Stimulated activated CD8-positive, alpha-beta memory T cell treated with anti-CD3 and anti-CD28 coated beads, Interleukin-15, amount 100 ng/mL, for 48 hours (primary cell): ENCODE results near the gene KCNQ5.

ENCODE experiments used
- DNase-seq, 2 donors: peaks; one replicate each; pipeline ENCODE4 v3.0.0-alpha.2; 2020; ENCODE audit warnings: low read depth in 2 of 2

Gene KCNQ5

GRCh38 chr6:73050706-73051105, 428.8 kb downstream of the KCNQ5 start:
- no peak for DNase-seq

DNA sequence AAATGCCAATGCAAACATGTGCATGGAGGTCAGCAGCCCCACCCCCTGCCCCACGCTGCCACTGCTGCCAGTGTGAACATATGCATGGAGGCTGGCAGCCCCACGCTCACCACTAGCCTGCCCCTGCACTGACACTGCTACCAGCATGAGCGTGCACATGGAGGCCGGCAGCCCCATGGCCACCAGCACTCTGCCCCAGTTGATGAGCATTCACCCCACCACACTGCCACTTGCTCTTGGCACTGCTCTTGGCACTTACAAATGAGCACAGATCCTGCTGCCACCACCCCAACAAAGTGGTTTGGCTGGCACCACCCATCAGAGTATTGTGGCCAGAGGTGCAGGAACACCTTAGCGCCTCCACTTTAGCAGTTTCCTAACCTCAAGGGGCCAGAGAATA, 429.3 kb downstream of the KCNQ5 start:
- DNase-seq = no peak

- no peak for DNase-seq
Measured at GRCh38 chr6:73054958-73055357, 433.1 kb downstream of the KCNQ5 start.

GRCh38 chr6:73058736-73059135, 436.9 kb downstream of the KCNQ5 start:
- DNase-seq = no peak

GRCh38 chr6:73062130-73062529, 440.3 kb downstream of the KCNQ5 start:
- DNase-seq = no peak

DNA sequence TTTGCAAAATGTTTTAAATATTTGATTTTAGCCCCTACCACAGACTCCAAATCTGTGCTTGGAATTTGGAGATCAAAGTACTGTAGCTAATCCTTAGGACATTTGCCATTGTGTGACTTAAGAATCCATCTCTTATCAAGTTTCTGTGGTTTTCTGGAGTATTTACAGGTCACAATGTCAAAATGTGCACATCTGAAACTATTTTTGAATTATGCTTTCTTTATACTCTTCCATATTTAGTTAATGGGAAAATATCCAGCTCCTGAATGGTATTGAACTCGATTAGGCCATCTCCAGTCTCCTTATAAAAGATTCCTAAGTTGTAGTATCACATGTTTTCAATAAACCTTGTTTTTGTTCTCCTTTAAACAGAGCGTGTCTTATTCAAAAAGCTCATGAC, 441.0 kb downstream of the KCNQ5 start:
- no peak for DNase-seq

DNA sequence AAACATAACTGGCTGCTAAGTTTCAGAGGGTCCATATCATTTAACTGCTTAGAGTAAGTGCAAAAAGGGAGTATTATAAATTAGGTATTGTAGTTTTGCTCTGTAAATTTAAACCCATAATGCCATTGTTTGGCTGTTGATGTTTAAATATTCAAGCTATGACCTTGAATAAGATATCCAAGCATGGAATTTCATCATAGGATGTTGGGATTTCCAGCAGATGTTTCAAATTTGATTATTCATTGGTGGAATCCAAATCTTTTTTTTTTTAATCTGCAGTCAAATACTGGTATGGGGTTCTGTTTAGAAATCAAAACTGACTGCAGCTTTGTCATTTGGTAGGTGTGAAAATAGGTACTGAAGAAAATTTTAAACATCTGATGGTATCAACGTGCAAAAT, 442.4 kb downstream of the KCNQ5 start:
- no peak for DNase-seq

- DNase-seq = no peak
Measured at GRCh38 chr6:73073238-73073637, 451.4 kb downstream of the KCNQ5 start.

- DNase-seq = no peak
Measured at GRCh38 chr6:73074175-73074574, 452.3 kb downstream of the KCNQ5 start.

DNA sequence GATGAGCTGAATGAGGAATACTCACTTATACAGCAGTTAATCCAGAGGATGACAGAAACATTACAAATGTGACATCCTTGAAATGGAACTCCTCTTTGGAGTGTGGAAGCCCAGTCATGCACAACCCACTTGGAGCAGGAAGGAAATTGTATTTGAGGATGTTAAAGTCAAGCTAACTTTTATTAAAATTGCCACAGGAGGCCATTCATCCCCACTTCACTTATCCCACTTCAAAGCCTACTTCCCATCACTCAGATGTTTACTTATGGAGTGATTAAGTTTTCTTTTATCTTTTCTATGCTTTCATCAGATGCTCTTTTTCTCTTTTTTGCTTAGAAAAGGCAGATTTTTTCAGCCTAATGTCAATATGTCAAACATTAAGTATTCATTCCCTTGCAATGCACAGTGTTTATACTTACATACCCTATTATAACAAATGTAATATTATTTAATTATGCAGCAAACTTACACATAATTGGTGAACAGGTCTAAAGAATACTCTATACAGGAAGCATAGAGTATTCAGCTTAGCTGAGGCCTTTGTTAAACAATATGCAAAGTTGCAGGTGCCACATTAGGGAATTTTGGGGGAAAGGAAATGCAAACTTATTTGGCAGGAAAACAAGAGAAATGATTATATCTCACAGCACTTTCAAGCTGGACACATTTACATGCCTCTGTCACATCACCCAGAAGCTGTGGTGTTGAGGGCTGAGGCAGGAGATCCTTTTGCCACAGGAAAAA, 454.5 kb downstream of the KCNQ5 start:
- no peak for DNase-seq

DNA sequence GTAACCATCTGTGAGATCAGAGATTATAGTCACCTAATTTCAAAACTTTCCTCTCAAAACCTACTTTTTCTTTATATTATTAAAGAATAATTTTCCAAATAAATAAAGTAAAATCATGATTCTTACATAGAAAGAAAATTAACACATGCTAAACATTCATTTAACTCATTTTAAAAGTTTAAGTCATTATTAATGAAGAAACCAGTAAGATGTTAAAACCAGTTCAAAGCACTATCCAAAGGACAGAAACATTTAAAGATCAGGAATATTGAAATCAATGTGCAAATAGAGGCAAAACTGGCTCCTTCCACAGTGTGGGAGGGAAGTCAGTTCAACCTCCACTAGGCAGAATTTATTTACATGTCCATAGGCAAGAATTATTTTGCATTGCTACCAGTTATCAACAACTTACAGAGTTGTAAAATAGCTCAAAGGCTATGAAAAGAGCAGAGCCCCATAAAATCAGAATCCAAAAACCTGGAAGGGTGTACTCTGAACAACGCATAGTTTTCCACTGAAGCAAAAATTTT, 456.5 kb downstream of the KCNQ5 start:
- DNase-seq = no peak

DNA sequence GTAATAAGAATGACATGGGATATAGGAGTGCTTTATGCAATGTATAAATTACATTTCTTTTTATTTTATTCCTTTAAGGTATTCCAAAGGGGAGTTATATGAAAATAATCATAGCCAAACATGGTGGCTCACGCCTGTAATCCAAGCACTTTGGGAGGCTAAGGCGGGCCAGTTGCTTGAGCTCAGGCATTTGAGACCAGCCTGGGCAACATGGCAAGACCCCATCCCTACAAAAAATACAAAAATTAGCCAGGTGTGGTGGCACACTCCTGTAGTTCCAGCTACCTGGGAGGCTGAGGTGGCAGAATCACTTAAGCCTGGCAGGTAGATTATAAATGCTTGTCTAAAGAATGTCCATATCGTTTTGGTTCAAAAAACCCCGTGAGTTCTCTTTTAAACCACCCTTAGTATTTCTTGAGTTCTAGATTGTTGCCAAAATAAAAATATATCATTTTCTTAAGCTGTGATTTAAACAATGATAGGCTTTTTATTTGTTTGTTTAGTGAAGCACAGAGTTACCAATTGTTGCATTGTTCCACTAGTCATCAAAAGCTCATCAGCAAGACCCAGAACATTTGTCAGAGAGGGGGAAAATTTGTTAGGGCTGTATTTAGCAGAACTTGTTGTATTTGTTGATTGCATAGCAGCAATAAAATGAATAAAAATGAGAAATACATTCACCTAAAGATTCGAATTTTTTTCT, 457.2 kb downstream of the KCNQ5 start:
- DNase-seq = no peak

DNA sequence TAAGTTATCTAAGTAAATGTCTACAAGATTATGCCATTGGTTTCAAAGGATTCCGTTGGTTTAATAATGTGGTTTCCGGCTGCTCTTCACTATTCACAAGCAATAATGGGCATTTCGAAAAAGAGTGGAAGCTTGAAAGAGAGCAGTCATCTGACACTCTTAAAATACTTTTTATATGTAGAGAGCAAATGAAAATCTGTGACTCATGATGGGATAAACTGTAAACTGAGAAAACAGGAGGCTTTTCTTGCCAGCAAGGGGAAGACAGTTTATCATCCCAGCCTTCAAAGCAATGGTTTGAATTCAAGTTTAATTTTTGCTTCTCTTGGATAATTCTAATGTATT, 457.7 kb downstream of the KCNQ5 start:
- no peak for DNase-seq

DNA sequence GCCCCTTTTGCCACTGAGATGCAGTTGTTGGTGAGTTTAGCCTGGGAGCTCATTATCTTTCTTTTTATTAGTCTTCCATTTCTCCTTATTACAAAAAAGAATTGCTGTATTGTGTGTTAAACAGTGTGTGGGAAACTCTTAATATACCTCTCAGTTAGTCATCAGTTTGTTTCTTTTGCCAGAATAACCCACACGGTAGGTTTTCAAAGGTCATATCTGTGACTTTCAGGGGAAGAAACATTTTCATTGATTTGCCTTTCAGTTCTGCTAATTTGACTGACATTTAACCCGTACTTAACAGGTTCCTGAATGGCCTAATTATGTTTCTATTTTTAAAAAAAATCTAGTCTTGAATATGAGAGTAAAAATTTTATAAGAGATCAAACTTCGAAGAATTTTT, 458.1 kb downstream of the KCNQ5 start:
- DNase-seq = no peak

- DNase-seq = no peak
Measured at GRCh38 chr6:73081955-73082354, 460.1 kb downstream of the KCNQ5 start.

- DNase-seq = no peak
Measured at GRCh38 chr6:73083886-73084285, 462.0 kb downstream of the KCNQ5 start.

GRCh38 chr6:73085443-73085871, 463.6 kb downstream of the KCNQ5 start:
- no peak for DNase-seq

- DNase-seq = no peak
Measured at GRCh38 chr6:73086726-73087125, 464.9 kb downstream of the KCNQ5 start.

GRCh38 chr6:73088138-73088813, 466.4 kb downstream of the KCNQ5 start:
- DNase-seq = no peak

- no peak for DNase-seq
Measured at GRCh38 chr6:73104921-73105320, 483.1 kb downstream of the KCNQ5 start.

DNA sequence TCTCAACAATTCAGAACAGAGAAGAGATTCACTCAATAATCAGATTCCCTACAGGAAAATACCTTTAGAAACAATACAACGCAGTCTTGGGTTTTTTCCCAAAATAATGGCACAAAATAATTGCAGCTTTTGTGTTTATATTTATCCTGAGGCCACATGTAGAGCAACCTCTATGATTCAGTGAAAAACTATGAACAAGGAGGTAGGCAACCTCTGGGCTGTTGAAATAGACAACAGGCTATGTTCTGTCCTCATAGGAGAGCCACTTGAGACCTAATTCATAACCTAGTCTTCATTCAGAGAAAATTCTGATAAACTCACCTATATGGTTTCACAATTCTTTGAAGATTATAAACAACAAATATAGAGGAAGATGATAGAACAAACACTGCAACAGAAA, 485.2 kb downstream of the KCNQ5 start:
- no peak for DNase-seq

DNA sequence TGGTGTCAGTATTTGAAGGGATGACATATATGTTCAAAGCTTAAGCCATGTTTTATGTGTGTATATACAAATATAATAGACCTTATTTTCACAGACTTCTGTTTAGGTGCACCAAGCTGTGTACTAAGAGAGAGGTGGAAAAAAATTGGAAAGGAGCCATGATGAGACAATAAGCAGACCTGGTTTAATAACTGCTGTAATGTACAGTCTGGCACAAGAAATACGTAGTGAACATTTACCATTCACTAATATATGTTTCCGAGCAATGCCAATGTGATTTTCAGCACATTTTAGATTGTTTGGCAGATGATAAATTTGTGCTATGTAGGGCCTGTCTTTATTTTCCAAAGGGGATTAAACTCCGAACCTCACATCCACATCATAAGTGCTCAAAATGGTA, 487.1 kb downstream of the KCNQ5 start:
- DNase-seq = no peak

GRCh38 chr6:73109659-73110058, 487.8 kb downstream of the KCNQ5 start:
- no peak for DNase-seq
